ENCODE measurements around the gene CAPZA1. TPM values are rescaled to one million over a fixed set of nuclear protein-coding genes. Genes with fewer than 3 reads are reported as not detected.

Gene CAPZA1
- total RNA-seq, 1 donor from 2014 or later: 129 TPM

- H3K36me3 Mint-ChIP-seq (ENCODE audit: unreplicated experiment): peaks cover 26% of the 10 kb centered on the region
- no peaks in the 10 kb centered on the region for H3K27me3 Mint-ChIP-seq (ENCODE audit: unreplicated experiment)
- no peak for TF ChIP-seq CTCF (IDR thresholded peaks at IDR 0.05)
- DNase-seq (ENCODE audit: extremely low spot score, unreplicated experiment): no peak
- no peaks in the 10 kb centered on the region for H3K9me3 Mint-ChIP-seq (ENCODE audit: unreplicated experiment)
- no peak overlapping the region for H3K27ac Mint-ChIP-seq (ENCODE audit: unreplicated experiment)
- no peaks in the 10 kb centered on the region for H3K4me1 Mint-ChIP-seq (ENCODE audit: unreplicated experiment)
- H3K4me3 Mint-ChIP-seq (ENCODE audit: unreplicated experiment): no peak overlapping the region
Measured at GRCh38 chr1:112581586-112582192, 37.9 kb upstream of the CAPZA1 start.

- H3K9me3 Mint-ChIP-seq (ENCODE audit: unreplicated experiment): no peaks in the 10 kb centered on the region
- H3K36me3 Mint-ChIP-seq (ENCODE audit: unreplicated experiment): peaks cover 30% of the 10 kb centered on the region
- H3K4me3 Mint-ChIP-seq (ENCODE audit: unreplicated experiment): no peak overlapping the region
- H3K4me1 Mint-ChIP-seq (ENCODE audit: unreplicated experiment): no peaks in the 10 kb centered on the region
- no peak overlapping the region for H3K27ac Mint-ChIP-seq (ENCODE audit: unreplicated experiment)
- no peak for DNase-seq (ENCODE audit: extremely low spot score, unreplicated experiment)
- TF ChIP-seq CTCF (IDR thresholded peaks at IDR 0.05): no peak
- H3K27me3 Mint-ChIP-seq (ENCODE audit: unreplicated experiment): no peaks in the 10 kb centered on the region
Measured at GRCh38 chr1:112583366-112583765, 36.3 kb upstream of the CAPZA1 start.

- H3K4me1 Mint-ChIP-seq (ENCODE audit: unreplicated experiment): peaks cover 2% of the 10 kb centered on the region
- H3K27me3 Mint-ChIP-seq (ENCODE audit: unreplicated experiment): no peaks in the 10 kb centered on the region
- peaks cover 50% of the 10 kb centered on the region for H3K36me3 Mint-ChIP-seq (ENCODE audit: unreplicated experiment)
- TF ChIP-seq CTCF (IDR thresholded peaks at IDR 0.05): no peak
- DNase-seq (ENCODE audit: extremely low spot score, unreplicated experiment): no peak
- peaks cover 12% of the 10 kb centered on the region for H3K9me3 Mint-ChIP-seq (ENCODE audit: unreplicated experiment)
- no peak overlapping the region for H3K4me3 Mint-ChIP-seq (ENCODE audit: unreplicated experiment)
- no peak overlapping the region for H3K27ac Mint-ChIP-seq (ENCODE audit: unreplicated experiment)
Measured at GRCh38 chr1:112589766-112590165, 29.9 kb upstream of the CAPZA1 start.

- Mint-ChIP-seq H3K4me1 (ENCODE audit: unreplicated experiment) (peaks cover 2% of the 10 kb centered on the region), H3K9me3 (ENCODE audit: unreplicated experiment) (peaks cover 7% of the 10 kb centered on the region), H3K4me3 (ENCODE audit: unreplicated experiment) (no peak overlapping the region), H3K36me3 (ENCODE audit: unreplicated experiment) (peaks cover 31% of the 10 kb centered on the region), H3K27ac (ENCODE audit: unreplicated experiment) (no peak overlapping the region), H3K27me3 (ENCODE audit: unreplicated experiment) (no peaks in the 10 kb centered on the region)
- no peak for DNase-seq (ENCODE audit: extremely low spot score, unreplicated experiment)
- no peak for TF ChIP-seq CTCF (IDR thresholded peaks at IDR 0.05)
Measured at GRCh38 chr1:112594208-112594876, 25.3 kb upstream of the CAPZA1 start.

- Mint-ChIP-seq H3K4me3 (ENCODE audit: unreplicated experiment) (no peak overlapping the region), H3K27ac (ENCODE audit: unreplicated experiment) (no peak overlapping the region), H3K27me3 (ENCODE audit: unreplicated experiment) (no peaks in the 10 kb centered on the region), H3K4me1 (ENCODE audit: unreplicated experiment) (no peaks in the 10 kb centered on the region), H3K36me3 (ENCODE audit: unreplicated experiment) (peaks cover 26% of the 10 kb centered on the region), H3K9me3 (ENCODE audit: unreplicated experiment) (no peaks in the 10 kb centered on the region)
- TF ChIP-seq CTCF (IDR thresholded peaks at IDR 0.05): no peak
- no peak for DNase-seq (ENCODE audit: extremely low spot score, unreplicated experiment)
Measured at GRCh38 chr1:112599477-112599876, 20.2 kb upstream of the CAPZA1 start.
